Kidney (tissue), 14 donors: ENCODE data around the gene ZNF516. TPM values are rescaled to one million over a fixed set of nuclear protein-coding genes. Genes with fewer than 3 reads are reported as not detected.

Source experiments
- DNase-seq, 5 donors: peaks; one replicate each; pipeline ENCODE4 v3.0.0-alpha.2; 2013 to 2020
- FAIRE-seq: peaks from 2 replicates; lab custom pipeline; 2012; peaks lifted over from hg19 to GRCh38; lab: Jason Lieb, UNC
- H3K27ac ChIP-seq, 2 donors: one replicate each; pipeline ENCODE4 v1.7.0; 2013; ENCODE audit warnings: low read depth in 2 of 2, low read length in 2 of 2, inconsistent platforms in 1 of 2
- H3K27me3 ChIP-seq: one replicate; pipeline ENCODE4 v1.7.1; 2013; ENCODE audit warnings: low read length, inconsistent platforms; ENCODE audit not compliant: control insufficient read depth, insufficient read depth
- H3K36me3 ChIP-seq, 3 donors: one replicate each; pipeline versions ENCODE4 v1.7.0 to v1.7.1; 2013; ENCODE audit warnings: low read length in 3 of 3, control low read depth in 1 of 3, inconsistent platforms in 1 of 3; ENCODE audit not compliant: insufficient read depth in 3 of 3, control insufficient read depth in 2 of 3
- H3K4me1 ChIP-seq, 3 donors: one replicate each; pipeline versions ENCODE4 v1.7.0 to v1.7.1; 2013; ENCODE audit warnings: low read length in 3 of 3, inconsistent platforms in 1 of 3, low read depth in 1 of 3; ENCODE audit not compliant: control insufficient read depth in 2 of 3, insufficient read depth in 2 of 3
- H3K4me3 ChIP-seq, 3 donors: one replicate each; pipeline versions ENCODE4 v1.7.0 to v1.8.1; 2013; ENCODE audit warnings: low read length in 3 of 3, control low read depth in 1 of 3, inconsistent platforms in 1 of 3
- H3K9ac ChIP-seq, 3 donors: one replicate each; pipeline versions ENCODE4 v1.7.0 to v1.7.1; 2013; ENCODE audit warnings: low read length in 3 of 3, control low read depth in 1 of 3, inconsistent platforms in 1 of 3
- H3K9me3 ChIP-seq, 3 donors: one replicate each; pipeline versions ENCODE4 v1.7.0 to v1.7.1; 2013; ENCODE audit warnings: low read length in 3 of 3, control low read depth in 1 of 3, inconsistent platforms in 1 of 3; ENCODE audit not compliant: control insufficient read depth in 2 of 3, insufficient read depth in 1 of 3
- CTCF ChIP-seq: IDR thresholded peaks from 3 replicates; pipeline ENCODE4 v1.5.1; 2012; ENCODE audit warnings: mild to moderate bottlenecking, moderate library complexity, borderline replicate concordance; ENCODE audit not compliant: insufficient read depth; ENCODE audit errors: extremely low read depth
- intact Hi-C: fragments of 100-400 bp; cut with DNase I; formaldehyde crosslinking; loops from one replicate; pipeline ENCODE4 v1.11.1; 2022
- polyA plus RNA-seq: library from polyadenylated mRNA; stranded (reverse); fragments of 350-450 nt; fragmentation: Illumina TruSeq; extraction: RNeasy Lipid Tissue Mini Kit (QIAGEN cat#74804); gene quantifications from one replicate; pipeline ENCODE4 v1.2.3, GENCODE V29; 2014; ENCODE audit warnings: low read depth, low replicate concordance; ENCODE audit not compliant: insufficient read depth
- total RNA-seq: library from RNA; stranded (reverse); fragmentation: NEBNext Ultra II Directional; extraction: Animal tissue kit (Norgen Biotek cat#: 25700); gene quantifications from one replicate; pipeline ENCODE4 v1.2.1, GENCODE V29; 2021
- donor health status: control.
- donor health status: control.
- donor health status: control.
- donor health status: control.
- donor health status: control.
- donor health status: DM: yes; HTN: yes; CAD: no.
- donor health status: Normal renal cell carcinoma (clear cell type).

The ZNF516 gene
- total and polyA plus RNA-seq, 2 donors from 2014 or later = 6.7 to 28.7 TPM

GRCh38 chr18:76521417-76522121 lies 26.5 kb upstream of the ZNF516 start:
- no peaks in the 10 kb centered on the region for H3K9me3 ChIP-seq
- peaks cover 0 to 6% (median 0%) of the 10 kb centered on the region in 3 donors for H3K4me1 ChIP-seq

GRCh38 chr18:76518860-76519538 lies 24.0 kb upstream of the ZNF516 start:
- peak overlapping the region in 1 of 3 donors; percentile 33 for H3K9ac ChIP-seq
- H3K27ac ChIP-seq = no peak overlapping the region
- H3K27me3 ChIP-seq = no peaks in the 10 kb centered on the region
- no peaks in the 10 kb centered on the region for H3K36me3 ChIP-seq
- FAIRE-seq (no peak), DNase-seq (peak in 4 of 5 donors; percentile 30 to 85 (median 62))
- H3K4me3 ChIP-seq = peak overlapping the region; percentile 37 to 59 (median 54)
- H3K9me3 ChIP-seq = no peaks in the 10 kb centered on the region
- intact Hi-C loops = no loop called here
- peaks cover 0 to 6% (median 0%) of the 10 kb centered on the region in 3 donors for H3K4me1 ChIP-seq
- no peak for TF ChIP-seq CTCF

More at GRCh38 chr18:76521417-76522121, 26.5 kb upstream of the ZNF516 start:
- no peak overlapping the region for H3K4me3 ChIP-seq
- H3K36me3 ChIP-seq = no peaks in the 10 kb centered on the region
- DNase-seq = peak in 1 of 5 donors; percentile 72
- no peak for FAIRE-seq
- no peak overlapping the region for H3K27ac ChIP-seq
- no peak for TF ChIP-seq CTCF
- H3K9ac ChIP-seq = no peak overlapping the region
- no peaks in the 10 kb centered on the region for H3K27me3 ChIP-seq
- intact Hi-C loops = no loop called here

GRCh38 chr18:76518123-76518859 lies 23.2 kb upstream of the ZNF516 start:
- Histone ChIP-seq H3K36me3 (no peaks in the 10 kb centered on the region), H3K9ac (peak overlapping the region in 1 of 3 donors; percentile 33), H3K27ac (no peak overlapping the region), H3K27me3 (no peaks in the 10 kb centered on the region), H3K9me3 (no peaks in the 10 kb centered on the region), H3K4me3 (peak overlapping the region; percentile 37 to 59 (median 54)), H3K4me1 (peaks cover 0 to 6% (median 0%) of the 10 kb centered on the region in 3 donors)
- DNase-seq (peak in 4 of 5 donors; percentile 72 to 87 (median 82)), FAIRE-seq (no peak)
- TF ChIP-seq CTCF = no peak
- intact Hi-C loops = no loop called here
